HuH-7.5 (cell line): ENCODE results near the gene MMP15.
"Not testable (repeated sequence)": the region's sequence is repeated elsewhere in the genome, so short reads cannot be mapped to it uniquely, and the experiment has no call there.

Source experiments
- DNase-seq: peaks from one replicate; pipeline ENCODE4 v3.0.0; 2011; ENCODE audit warnings: low spot score

MMP15 gene

GRCh38 chr16:58086381-58087208 lies 61.0 kb downstream of the MMP15 start:
- no peak for DNase-seq

GRCh38 chr16:58087209-58087913 lies 61.8 kb downstream of the MMP15 start:
- DNase-seq = no peak

- no peak for DNase-seq
Observed at GRCh38 chr16:58088091-58088490, 62.5 kb downstream of the MMP15 start.

- not testable (repeated sequence) for DNase-seq
Observed at GRCh38 chr16:58090396-58090795, 64.8 kb downstream of the MMP15 start.

- no peak for DNase-seq
Observed at GRCh38 chr16:58094026-58094425, 68.5 kb downstream of the MMP15 start.

GRCh38 chr16:58094791-58095574 lies 69.4 kb downstream of the MMP15 start:
- no peak for DNase-seq

- not testable (repeated sequence) for DNase-seq
Observed at GRCh38 chr16:58095575-58095960, 70.0 kb downstream of the MMP15 start.

GRCh38 chr16:58096249-58096648 lies 70.7 kb downstream of the MMP15 start:
- DNase-seq = no peak
